ENCODE measurements around the gene UNC13A.

GRCh38 chr19:17711851-17712250, 23.7 kb upstream of the UNC13A start:
- no peak for TF ChIP-seq CTCF (conservative IDR thresholded peaks at IDR 0.05 in 1 of 2, IDR thresholded peaks at IDR 0.05 in 1 of 2; ENCODE audit: low read depth in 1 of 2, low read length in 2 of 2)
- no peak for TF ChIP-seq EZH2 (IDR thresholded peaks at IDR 0.05; ENCODE audit: low read length, missing control alignments)

Measured in fibroblast of lung (primary cell).